MG63 (cell line): ENCODE measurements around the gene ZBTB4. TPM values are rescaled to one million over a fixed set of nuclear protein-coding genes. Genes with fewer than 3 reads are reported as not detected.

Source experiments
- DNase-seq: peaks from one replicate; pipeline ENCODE4 v3.0.0-alpha.2; 2020
- H3K27me3 ChIP-seq: fragments of 250-450 bp; sonication (Bioruptor Pico); 2 replicates; pipeline ENCODE4 v1.5.1; 2020; ENCODE audit warnings: mild to moderate bottlenecking, moderate library complexity
- H3K36me3 ChIP-seq: fragments of 250-450 bp; sonication (Bioruptor Pico); 2 replicates; pipeline ENCODE4 v1.5.1; 2020; ENCODE audit warnings: mild to moderate bottlenecking, moderate library complexity
- H3K4me3 ChIP-seq: fragments of 250-450 bp; sonication (Bioruptor Pico); 2 replicates; pipeline ENCODE4 v1.5.1; 2020; ENCODE audit warnings: mild to moderate bottlenecking, moderate library complexity
- H3K9me3 ChIP-seq: fragments of 250-450 bp; sonication (Bioruptor Pico); 2 replicates; pipeline ENCODE4 v1.5.1; 2020; ENCODE audit warnings: mild to moderate bottlenecking, moderate library complexity
- total RNA-seq: library from RNA; depleted of rRNA; stranded (reverse); fragments of >200 nt; shearing (Covaris generic); gene quantifications from 2 replicates; pipeline ENCODE4 v1.2.3, GENCODE V29; 2014; ENCODE audit warnings: low replicate concordance; rRNA removed

The ZBTB4 gene
- 5.3 and 6.0 TPM in 2 replicates for total RNA-seq

GRCh38 chr17:7479213-7480088, at the start of gene ZBTB4:
ZBTB4 (minus strand) TSS chr17:7479631; CDS start chr17:7466801, 12,830 bp downstream.
- Histone ChIP-seq H3K9me3 (no peaks in the 10 kb centered on the region), H3K27me3 (no peaks in the 10 kb centered on the region), H3K36me3 (peaks cover 2% of the 10 kb centered on the region; the same call in 1 of the 2 replicates), H3K4me3 (peak within 1 kb of the TSS; percentile 63)
- peak; percentile 42 for DNase-seq

GRCh38 chr17:7528842-7529241, 49.4 kb upstream of the ZBTB4 start:
- no peaks in the 10 kb centered on the region for H3K27me3 ChIP-seq
- peaks cover 2% of the 10 kb centered on the region; the same call in 1 of the 2 replicates for H3K9me3 ChIP-seq
- no peaks in the 10 kb centered on the region for H3K36me3 ChIP-seq
- H3K4me3 ChIP-seq, result no peak overlapping the region
- no peak for DNase-seq

GRCh38 chr17:7523033-7523432, 43.6 kb upstream of the ZBTB4 start:
- Histone ChIP-seq H3K4me3 (no peak overlapping the region), H3K36me3 (no peaks in the 10 kb centered on the region), H3K27me3 (no peaks in the 10 kb centered on the region), H3K9me3 (no peaks in the 10 kb centered on the region; the same call in 1 of the 2 replicates)
- no peak for DNase-seq

DNA sequence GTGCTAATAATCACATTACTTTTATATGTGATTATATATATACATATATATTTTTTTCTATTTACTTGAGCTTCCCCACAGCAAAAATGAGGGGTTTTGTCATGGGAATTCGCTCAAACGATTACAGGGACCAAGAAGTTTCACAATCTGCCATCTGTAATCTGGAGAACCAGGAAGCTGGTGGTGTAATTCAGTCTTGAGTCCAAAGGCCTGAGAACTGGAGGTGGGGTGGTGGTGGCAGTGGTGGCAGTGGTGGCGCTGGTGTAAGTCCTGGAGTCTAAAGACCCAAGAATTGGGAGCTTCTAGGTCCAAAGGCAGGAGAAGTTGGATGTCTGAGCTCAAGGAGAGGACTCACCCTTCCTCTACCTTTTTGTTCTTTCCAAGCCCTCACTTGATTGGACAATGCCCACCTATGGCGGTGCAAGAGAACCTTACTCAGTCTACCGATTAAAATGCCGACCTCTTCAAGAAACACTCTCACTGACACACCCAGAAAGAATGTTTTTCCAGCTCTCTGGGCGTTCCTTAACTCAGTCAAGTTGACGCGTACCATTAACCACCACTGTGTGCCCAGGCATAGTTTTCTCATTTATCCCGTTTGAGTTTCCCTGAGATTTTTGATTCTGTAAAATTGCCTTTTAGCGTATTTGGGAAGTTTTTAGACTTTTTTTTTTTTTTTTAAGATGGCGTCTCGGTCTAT, 36.6 kb upstream of the ZBTB4 start:
- Histone ChIP-seq H3K4me3 (no peak overlapping the region), H3K9me3 (no peaks in the 10 kb centered on the region), H3K36me3 (no peaks in the 10 kb centered on the region), H3K27me3 (no peaks in the 10 kb centered on the region)
- DNase-seq, result no peak

DNA sequence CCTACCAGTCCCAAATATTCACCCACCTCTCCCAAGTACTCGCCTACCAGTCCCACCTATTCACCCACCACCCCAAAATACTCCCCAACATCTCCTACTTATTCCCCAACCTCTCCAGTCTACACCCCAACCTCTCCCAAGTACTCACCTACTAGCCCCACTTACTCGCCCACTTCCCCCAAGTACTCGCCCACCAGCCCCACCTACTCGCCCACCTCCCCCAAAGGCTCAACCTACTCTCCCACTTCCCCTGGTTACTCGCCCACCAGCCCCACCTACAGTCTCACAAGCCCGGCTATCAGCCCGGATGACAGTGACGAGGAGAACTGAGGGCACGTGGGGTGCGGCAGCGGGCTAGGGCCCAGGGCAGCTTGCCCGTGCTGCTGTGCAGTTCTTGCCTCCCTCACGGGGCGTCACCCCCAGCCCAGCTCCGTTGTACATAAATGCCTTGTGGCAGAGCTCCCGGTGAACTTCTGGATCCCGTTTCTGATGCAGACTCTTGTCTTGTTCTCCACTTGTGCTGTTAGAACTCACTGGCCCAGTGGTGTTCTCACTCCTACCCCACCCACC, 34.5 kb upstream of the ZBTB4 start:
- Histone ChIP-seq H3K27me3 (no peaks in the 10 kb centered on the region), H3K9me3 (no peaks in the 10 kb centered on the region), H3K4me3 (no peak overlapping the region), H3K36me3 (no peaks in the 10 kb centered on the region; the same call in none of the 2 replicates)
- DNase-seq, result no peak

- no peaks in the 10 kb centered on the region for H3K9me3 ChIP-seq
- H3K4me3 ChIP-seq, result no peak overlapping the region
- H3K27me3 ChIP-seq, result no peaks in the 10 kb centered on the region
- H3K36me3 ChIP-seq, result peaks cover 2% of the 10 kb centered on the region
- DNase-seq, result no peak
Observed at GRCh38 chr17:7512824-7513540, 33.6 kb upstream of the ZBTB4 start.

DNA sequence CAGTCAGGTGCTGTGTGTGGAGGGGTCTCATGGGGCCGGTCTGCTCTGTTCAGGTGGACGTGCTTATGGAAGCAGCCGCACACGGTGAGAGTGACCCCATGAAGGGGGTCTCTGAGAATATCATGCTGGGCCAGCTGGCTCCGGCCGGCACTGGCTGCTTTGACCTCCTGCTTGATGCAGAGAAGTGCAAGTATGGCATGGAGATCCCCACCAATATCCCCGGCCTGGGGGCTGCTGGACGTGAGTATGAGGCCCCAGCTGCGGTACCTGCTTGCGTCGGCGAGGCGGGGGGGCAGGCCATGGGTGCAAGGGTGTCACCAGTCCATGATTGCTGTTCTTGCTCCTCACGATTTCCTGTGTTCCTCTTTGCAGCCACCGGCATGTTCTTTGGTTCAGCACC, 32.7 kb upstream of the ZBTB4 start:
- Histone ChIP-seq H3K9me3 (no peaks in the 10 kb centered on the region), H3K4me3 (no peak overlapping the region), H3K36me3 (peaks cover 2% of the 10 kb centered on the region), H3K27me3 (no peaks in the 10 kb centered on the region)
- DNase-seq, result no peak

GRCh38 chr17:7511108-7511507, 31.7 kb upstream of the ZBTB4 start:
- H3K9me3 ChIP-seq, result no peaks in the 10 kb centered on the region
- peak; percentile 10 for DNase-seq
- peaks cover 2% of the 10 kb centered on the region for H3K36me3 ChIP-seq
- H3K27me3 ChIP-seq, result no peaks in the 10 kb centered on the region
- H3K4me3 ChIP-seq, result no peak overlapping the region

- Histone ChIP-seq H3K4me3 (no peak overlapping the region), H3K9me3 (no peaks in the 10 kb centered on the region), H3K27me3 (no peaks in the 10 kb centered on the region), H3K36me3 (peaks cover 5% of the 10 kb centered on the region)
- no peak for DNase-seq
Observed at GRCh38 chr17:7509937-7510336, 30.5 kb upstream of the ZBTB4 start.

GRCh38 chr17:7508846-7509245, 29.4 kb upstream of the ZBTB4 start:
- no peaks in the 10 kb centered on the region for H3K9me3 ChIP-seq
- H3K27me3 ChIP-seq, result no peaks in the 10 kb centered on the region
- H3K36me3 ChIP-seq, result peaks cover 5% of the 10 kb centered on the region
- no peak overlapping the region for H3K4me3 ChIP-seq
- no peak for DNase-seq

GRCh38 chr17:7508145-7508544, 28.7 kb upstream of the ZBTB4 start:
- no peaks in the 10 kb centered on the region for H3K9me3 ChIP-seq
- H3K27me3 ChIP-seq, result no peaks in the 10 kb centered on the region
- H3K4me3 ChIP-seq, result no peak overlapping the region
- DNase-seq, result no peak
- H3K36me3 ChIP-seq, result peaks cover 12% of the 10 kb centered on the region

DNA sequence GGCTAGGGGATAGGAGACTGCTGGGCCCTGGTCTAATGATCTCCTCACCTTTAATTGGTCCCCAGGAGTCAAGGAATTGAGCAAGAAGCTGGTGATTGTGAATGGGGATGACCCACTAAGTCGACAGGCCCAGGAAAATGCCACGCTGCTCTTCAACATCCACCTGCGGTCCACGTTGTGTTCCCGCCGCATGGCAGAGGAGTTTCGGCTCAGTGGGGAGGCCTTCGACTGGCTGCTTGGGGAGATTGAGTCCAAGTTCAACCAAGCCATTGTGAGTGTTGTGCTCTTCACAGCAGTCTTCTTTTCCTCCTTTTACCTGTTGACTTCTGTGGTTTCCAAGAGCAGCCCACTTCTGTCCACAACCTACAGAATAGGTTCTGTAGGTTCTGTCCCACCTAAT, 24.1 kb upstream of the ZBTB4 start:
- DNase-seq, result no peak
- no peaks in the 10 kb centered on the region for H3K27me3 ChIP-seq
- no peak overlapping the region for H3K4me3 ChIP-seq
- H3K36me3 ChIP-seq, result peaks cover 33% of the 10 kb centered on the region
- no peaks in the 10 kb centered on the region for H3K9me3 ChIP-seq

DNA sequence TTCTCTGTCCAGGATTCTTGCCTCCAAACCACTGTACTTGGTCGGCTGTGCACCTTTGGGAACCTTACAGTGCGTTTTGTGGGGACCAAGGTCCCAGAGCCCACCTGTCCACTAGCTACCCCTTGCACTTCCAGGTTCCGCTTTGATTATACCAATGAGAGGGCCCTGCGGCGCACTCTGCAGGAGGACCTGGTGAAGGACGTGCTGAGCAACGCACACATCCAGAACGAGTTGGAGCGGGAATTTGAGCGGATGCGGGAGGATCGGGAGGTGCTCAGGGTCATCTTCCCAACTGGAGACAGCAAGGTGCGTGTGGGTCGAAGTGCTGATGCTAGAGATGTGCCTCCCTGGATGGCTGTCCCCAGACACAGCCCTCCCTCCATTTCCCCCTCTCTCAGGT, 23.6 kb upstream of the ZBTB4 start:
- Histone ChIP-seq H3K27me3 (no peaks in the 10 kb centered on the region), H3K4me3 (no peak overlapping the region), H3K36me3 (peaks cover 31% of the 10 kb centered on the region), H3K9me3 (no peaks in the 10 kb centered on the region)
- DNase-seq, result no peak

DNA sequence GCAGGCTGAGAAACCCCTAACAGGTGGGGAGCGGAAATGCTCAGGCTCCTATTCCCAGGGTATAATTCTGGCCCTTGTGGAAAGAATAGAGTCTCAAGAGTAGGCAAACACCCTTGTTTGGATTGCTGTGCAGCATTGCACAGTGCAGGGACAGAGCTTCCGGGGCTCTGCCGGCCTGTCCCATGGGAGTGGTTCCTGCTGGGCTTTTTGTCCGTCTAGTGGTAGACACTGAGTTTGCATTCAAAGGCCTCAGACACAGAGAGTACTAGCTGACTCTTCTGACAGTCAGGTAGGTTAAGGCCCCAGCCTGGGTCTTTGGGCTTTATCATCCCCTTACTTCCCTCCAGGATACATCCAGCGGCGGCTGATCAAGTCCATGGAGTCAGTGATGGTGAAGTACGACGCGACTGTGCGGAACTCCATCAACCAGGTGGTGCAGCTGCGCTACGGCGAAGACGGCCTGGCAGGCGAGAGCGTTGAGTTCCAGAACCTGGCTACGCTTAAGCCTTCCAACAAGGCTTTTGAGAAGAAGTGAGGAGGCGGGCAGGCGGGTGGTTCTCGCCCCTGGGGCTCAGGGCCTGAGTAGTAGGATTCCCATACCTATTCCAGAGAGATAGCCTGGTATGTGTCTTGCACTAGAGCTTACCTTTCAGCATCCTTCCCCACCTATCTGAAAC, 22.9 kb upstream of the ZBTB4 start:
- no peaks in the 10 kb centered on the region for H3K27me3 ChIP-seq
- no peak for DNase-seq
- no peaks in the 10 kb centered on the region for H3K9me3 ChIP-seq
- peaks cover 31% of the 10 kb centered on the region for H3K36me3 ChIP-seq
- H3K4me3 ChIP-seq, result no peak overlapping the region

GRCh38 chr17:7501729-7502128, 22.3 kb upstream of the ZBTB4 start:
- Histone ChIP-seq H3K4me3 (no peak overlapping the region), H3K27me3 (no peaks in the 10 kb centered on the region), H3K36me3 (peaks cover 34% of the 10 kb centered on the region), H3K9me3 (no peaks in the 10 kb centered on the region)
- DNase-seq, result no peak

DNA sequence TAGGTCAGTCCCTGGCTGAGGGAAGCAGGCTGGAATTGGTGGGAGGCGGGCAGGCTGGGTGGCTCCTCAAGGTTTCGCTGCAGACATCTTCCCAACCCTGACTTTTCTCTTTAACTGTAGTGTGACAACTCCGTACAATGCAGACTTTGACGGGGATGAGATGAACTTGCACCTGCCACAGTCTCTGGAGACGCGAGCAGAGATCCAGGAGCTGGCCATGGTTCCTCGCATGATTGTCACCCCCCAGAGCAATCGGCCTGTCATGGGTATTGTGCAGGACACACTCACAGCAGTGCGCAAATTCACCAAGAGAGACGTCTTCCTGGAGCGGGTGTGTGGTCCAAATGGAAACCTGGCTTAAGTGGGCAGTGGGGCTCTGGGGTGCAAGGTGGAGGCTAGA, 19.7 kb upstream of the ZBTB4 start:
- peaks cover 31% of the 10 kb centered on the region for H3K36me3 ChIP-seq
- no peaks in the 10 kb centered on the region for H3K9me3 ChIP-seq

More for the DNA sequence above, 19.7 kb upstream of the ZBTB4 start:
- Histone ChIP-seq H3K4me3 (no peak overlapping the region), H3K27me3 (no peaks in the 10 kb centered on the region)
- no peak for DNase-seq
